HCT116 (cell line): ENCODE data around the gene CAPN9. TPM values are rescaled to one million over a fixed set of nuclear protein-coding genes. Genes with fewer than 3 reads are reported as not detected.

Experiments used
- ATAC-seq: fragments of 200-7000 bp; cut with Tn5 transposase; 2 replicates; pipeline ENCODE4 v1.9.1; 2020; ENCODE audit warnings: mild to moderate bottlenecking, moderate library complexity
- BruUV-seq: library from RNA; stranded (reverse); fragments of 400-500 nt; replicated peaks from 2 replicates; lab custom pipeline; 2021; lab: Mats Ljungman, UMichigan
- CTCF ChIA-PET: fragments of 300-600 bp; sonication (Branson Sonifier 250); formaldehyde crosslinking; loops from one replicate; lab custom pipeline; 2021; ENCODE audit warnings: antibody characterized with exemption; lab: Charles Lee
- POLR2A ChIA-PET: fragments of 300-600, 350-600 bp; sonication (Branson Sonifier 250); formaldehyde crosslinking; loops from one replicate; lab custom pipeline; 2021; ENCODE audit warnings: antibody characterized with exemption; lab: Charles Lee
- RAD21 ChIA-PET, 2 experiments: fragments of 300-600 bp; sonication (Branson Sonifier 250); formaldehyde crosslinking; loops; one replicate each; lab custom pipeline; 2023; ENCODE audit warnings: low total read pairs in 2 of 2; ENCODE audit not compliant: uncharacterized antibody in 2 of 2, unreplicated experiment in 2 of 2, low non-redundant PET in 1 of 2; lab: Charles Lee
- DNase-seq: peaks from one replicate; pipeline ENCODE4 v3.0.0-alpha.2; 2010; ENCODE audit warnings: low read depth, low spot score
- H2AFZ ChIP-seq: fragments of 200-600 bp; shearing (Covaris generic), sonication (generic); 2 replicates; pipeline ENCODE4 v1.6.1; 2017; ENCODE audit warnings: low read depth, mixed run types, mixed read lengths, antibody characterized with exemption, low read length; ENCODE audit not compliant: poor library complexity, severe bottlenecking
- H3K27ac ChIP-seq: 2 replicates; pipeline ENCODE4 v1.5.1; 2012; ENCODE audit warnings: low read depth, low read length
- H3K27me3 ChIP-seq: fragments of 200-600 bp; sonication (generic); 2 replicates; pipeline ENCODE4 v1.6.1; 2016; ENCODE audit warnings: mixed run types, low read length, mixed read lengths; ENCODE audit not compliant: insufficient read depth
- H3K36me3 ChIP-seq, 2 experiments: fragments of 200-500 bp in 1 of 2; fragments of 200-600 bp in 1 of 2; sonication (Bioruptor generic) in 1 of 2; sonication (generic) in 1 of 2; 2 replicates each; pipeline versions ENCODE4 v1.5.1 to v1.6.1; 2014 to 2016; ENCODE audit warnings: low read length in 2 of 2, inconsistent platforms in 1 of 2, mixed read lengths in 1 of 2, mixed run types in 1 of 2; ENCODE audit not compliant: insufficient read depth in 2 of 2, control insufficient read depth in 1 of 2
- H3K4me1 ChIP-seq, 2 experiments: fragments of 200-600 bp in 1 of 2; sonication (generic) in 1 of 2; 2 replicates each; pipeline versions ENCODE4 v1.5.1 to v1.6.1; 2012 to 2017; ENCODE audit warnings: low read length in 2 of 2, inconsistent platforms in 1 of 2, mild to moderate bottlenecking in 1 of 2, mixed read lengths in 1 of 2, mixed run types in 1 of 2, moderate library complexity in 1 of 2; ENCODE audit not compliant: insufficient read depth in 2 of 2, control insufficient read depth in 1 of 2
- H3K4me2 ChIP-seq: fragments of 200-600 bp; sonication (generic); 2 replicates; pipeline ENCODE4 v1.6.1; 2017; ENCODE audit warnings: mixed run types, low read length, mixed read lengths
- H3K4me3 ChIP-seq, 2 experiments: fragments of 200-600 bp in 1 of 2; sonication (generic) in 1 of 2; replicated peaks in 1 of 2; 2 replicates each; pipeline ENCODE4 v1.5.1; 2011 to 2016; ENCODE audit warnings: low read length in 2 of 2, control low read depth in 1 of 2, low read depth in 1 of 2, mild to moderate bottlenecking in 1 of 2, mixed read lengths in 1 of 2, mixed run types in 1 of 2
- H3K79me2 ChIP-seq: fragments of 200-600 bp; sonication (generic); 2 replicates; pipeline ENCODE4 v1.6.1; 2017; ENCODE audit warnings: mild to moderate bottlenecking, mixed run types, low read length, moderate library complexity, mixed read lengths; ENCODE audit not compliant: insufficient read depth
- H3K9ac ChIP-seq: fragments of 200-600 bp; sonication (generic); 2 replicates; pipeline ENCODE4 v1.6.1; 2016; ENCODE audit warnings: low read length, mixed read lengths
- H3K9me2 ChIP-seq: fragments of 200-600 bp; sonication (generic), shearing (Covaris generic); 2 replicates; pipeline ENCODE4 v1.6.1; 2017; ENCODE audit warnings: mixed run types, mild to moderate bottlenecking, moderate library complexity; ENCODE audit not compliant: insufficient read depth
- H3K9me3 ChIP-seq, 2 experiments: fragments of 200-500 bp in 1 of 2; fragments of 200-600 bp in 1 of 2; sonication (Bioruptor generic) in 1 of 2; sonication (generic) in 1 of 2; 2 replicates each; pipeline ENCODE4 v1.6.1; 2014 to 2017; ENCODE audit warnings: low read length in 2 of 2, mixed read lengths in 2 of 2, inconsistent platforms in 1 of 2, low read depth in 1 of 2, mild to moderate bottlenecking in 1 of 2, mixed run types in 1 of 2, moderate library complexity in 1 of 2; ENCODE audit not compliant: control insufficient read depth in 1 of 2, insufficient read depth in 1 of 2
- H4K20me1 ChIP-seq: fragments of 200-600 bp; sonication (generic), shearing (Covaris generic); 2 replicates; pipeline ENCODE4 v1.6.1; 2017; ENCODE audit warnings: mixed run types, mild to moderate bottlenecking, moderate library complexity; ENCODE audit not compliant: insufficient read depth
- EGR1 ChIP-seq: IDR thresholded peaks from 2 replicates; pipeline ENCODE4 v1.6.1; 2012; ENCODE audit warnings: low read depth
- ELF1 ChIP-seq: IDR thresholded peaks from 2 replicates; pipeline ENCODE4 v1.6.1; 2012; ENCODE audit warnings: low read depth, borderline replicate concordance
- EZH2phosphoT487 ChIP-seq: fragments of 200-600 bp; IDR thresholded peaks from 2 replicates; pipeline ENCODE4 v1.6.1; 2018; ENCODE audit warnings: antibody characterized with exemption, borderline replicate concordance
- MAX ChIP-seq: IDR thresholded peaks from 2 replicates; pipeline ENCODE4 v1.6.1; 2012
- POLR2A ChIP-seq: IDR thresholded peaks from 2 replicates; pipeline ENCODE4 v1.7.0; 2011; ENCODE audit warnings: borderline replicate concordance; ENCODE audit not compliant: insufficient read depth, insufficient read length; ENCODE audit errors: extremely low read depth
- POLR2AphosphoS5 ChIP-seq: IDR thresholded peaks from 2 replicates; pipeline ENCODE4 v1.6.1; 2011; ENCODE audit warnings: mild to moderate bottlenecking, low read depth, low read length, moderate library complexity
- REST ChIP-seq: IDR thresholded peaks from 2 replicates; pipeline ENCODE4 v1.6.1; 2012; ENCODE audit warnings: low read depth
- SIN3A ChIP-seq: IDR thresholded peaks from 2 replicates; pipeline ENCODE4 v1.6.1; 2012; ENCODE audit warnings: low read depth
- ZBTB33 ChIP-seq: IDR thresholded peaks from 2 replicates; pipeline ENCODE4 v1.6.1; 2011; ENCODE audit warnings: mild to moderate bottlenecking, low read length, moderate library complexity; ENCODE audit not compliant: insufficient replicate concordance; ENCODE audit errors: extremely low read depth
- ZFX ChIP-seq: fragments of 450-650 bp; IDR thresholded peaks from 2 replicates; pipeline ENCODE4 v1.6.1; 2017
- ZNF274 ChIP-seq: fragments of 200-500 bp; sonication (Bioruptor generic); IDR thresholded peaks from 2 replicates; pipeline ENCODE4 v1.6.1; 2014; ENCODE audit warnings: mild to moderate bottlenecking, low read depth, low read length, inconsistent platforms
- intact Hi-C: fragments of 100-400 bp; cut with micrococcal nuclease; formaldehyde crosslinking; loops from 2 replicates; pipeline ENCODE4 v1.10.0; 2022
- total RNA-seq: library from RNA; stranded (reverse); gene quantifications from one replicate; pipeline ENCODE4 v1.2.1, GENCODE V29; 2021; ENCODE audit not compliant: unreplicated experiment

The CAPN9 gene
- total RNA-seq, 1 experiment from 2014 or later = not detected

GRCh38 chr1:230848235-230848634 is 101.0 kb downstream of the CAPN9 start:
- Histone ChIP-seq H3K9me3 (no peaks in the 10 kb centered on the region), H3K27me3 (no peaks in the 10 kb centered on the region), H3K9ac (no peak overlapping the region), H3K27ac (no peak overlapping the region), H3K36me3 (no peaks in the 10 kb centered on the region; a peak in 2 of 4 replicates), H3K4me1 (peaks cover 31 to 33% of the 10 kb centered on the region in 2 experiments), H3K9me2 (no peaks in the 10 kb centered on the region), H3K4me3 (no peak overlapping the region), H4K20me1 (no peaks in the 10 kb centered on the region), H2AFZ (no peak overlapping the region), H3K79me2 (no peaks in the 10 kb centered on the region; the same call in 1 of the 2 replicates), H3K4me2 (no peak overlapping the region)
- TF ChIP-seq POLR2AphosphoS5 (no peak), POLR2A (no peak), EZH2phosphoT487 (no peak), ZFX (no peak), ELF1 (no peak), EGR1 (no peak), MAX (no peak), ZBTB33 (no peak), SIN3A (no peak), REST (no peak), ZNF274 (no peak)
- DNase-seq (no peak), ATAC-seq (no peak)
- CTCF ChIA-PET = interaction anchor here (1.0 kb wide), 1 partner anchor 10 kb away, joined by 3 read pairs; no protein-coding TSS in a partner anchor
- no TSS peak for BruUV-seq
- RAD21 ChIA-PET = no interaction called here
- POLR2A ChIA-PET = no interaction called here
- intact Hi-C loops = no loop called here
